Karpas-422 (cell line): Measurements from ENCODE around the gene PRR3. TPM values are rescaled to one million over a fixed set of nuclear protein-coding genes. Genes with fewer than 3 reads are reported as not detected.

Experiments used
- DNase-seq: peaks from one replicate; pipeline ENCODE4 v3.0.0-alpha.2; 2015
- H2AFZ ChIP-seq: fragments of 200-600 bp; sonication (generic); 2 replicates; pipeline ENCODE4 v1.6.1; 2014; ENCODE audit warnings: antibody characterized with exemption, low read length, mixed read lengths
- H3K27ac ChIP-seq: fragments of 200-600 bp; sonication (generic); 2 replicates; pipeline ENCODE4 v1.5.1; 2014; ENCODE audit warnings: mild to moderate bottlenecking, low read length, moderate library complexity
- H3K27me3 ChIP-seq: fragments of 200-600 bp; sonication (generic); 2 replicates; pipeline ENCODE4 v1.6.1; 2014; ENCODE audit warnings: low read length, mixed read lengths
- H3K36me3 ChIP-seq: fragments of 200-600 bp; sonication (generic); 2 replicates; pipeline ENCODE4 v1.6.1; 2014; ENCODE audit warnings: low read length, mixed read lengths; ENCODE audit not compliant: insufficient read depth
- H3K4me1 ChIP-seq: fragments of 200-600 bp; sonication (generic); 2 replicates; pipeline ENCODE4 v1.6.1; 2014; ENCODE audit warnings: mild to moderate bottlenecking, low read length, mixed read lengths
- H3K4me2 ChIP-seq: fragments of 200-600 bp; sonication (generic); 2 replicates; pipeline ENCODE4 v1.6.1; 2014; ENCODE audit warnings: low read length, low read depth, mild to moderate bottlenecking; ENCODE audit not compliant: poor library complexity, severe bottlenecking
- H3K4me3 ChIP-seq: fragments of 200-600 bp; sonication (generic); 2 replicates; pipeline ENCODE4 v1.5.1; 2014; ENCODE audit warnings: mild to moderate bottlenecking, antibody characterized with exemption, low read length, mixed read lengths
- H3K79me2 ChIP-seq: fragments of 200-600 bp; sonication (generic); 2 replicates; pipeline ENCODE4 v1.6.1; 2014; ENCODE audit warnings: mild to moderate bottlenecking, low read length, mixed read lengths
- H3K9ac ChIP-seq: fragments of 200-600 bp; sonication (generic); 2 replicates; pipeline ENCODE4 v1.6.0; 2014; ENCODE audit warnings: low read length
- H3K9me2 ChIP-seq: fragments of 200-600 bp; sonication (generic), shearing (Covaris generic); replicated peaks from 2 replicates; pipeline ENCODE4 v1.6.0; 2014; ENCODE audit warnings: mild to moderate bottlenecking, low read length, moderate library complexity; ENCODE audit not compliant: insufficient read depth
- H3K9me3 ChIP-seq: fragments of 300-700, 200-600 bp; sonication (generic); 2 replicates; pipeline ENCODE4 v1.6.1; 2014; ENCODE audit warnings: low read length, mixed read lengths
- H4K20me1 ChIP-seq: fragments of 200-600 bp; sonication (generic); 2 replicates; pipeline ENCODE4 v1.6.1; 2014; ENCODE audit warnings: mild to moderate bottlenecking, antibody characterized with exemption, low read length, low read depth; ENCODE audit not compliant: insufficient read depth
- total RNA-seq: library from RNA; depleted of rRNA; stranded (reverse); fragments of >200 nt; shearing (Covaris generic); gene quantifications from 2 replicates; pipeline ENCODE4 v1.2.3, GENCODE V29; 2014; ENCODE audit warnings: low replicate concordance

PRR3 gene
- total RNA-seq, 1 experiment from 2014 or later = 30.6 TPM

- Histone ChIP-seq H3K36me3 (peaks cover 18% of the 10 kb centered on the region), H3K4me1 (peaks cover 19% of the 10 kb centered on the region), H4K20me1 (peaks cover 8% of the 10 kb centered on the region; the same call in 1 of the 2 replicates), H3K4me2 (peak overlapping the region; percentile 90), H3K9me3 (no peaks in the 10 kb centered on the region), H3K27ac (peak overlapping the region; percentile 86), H2AFZ (no peak overlapping the region), H3K4me3 (peak overlapping the region; percentile 90), H3K27me3 (no peaks in the 10 kb centered on the region), H3K79me2 (peaks cover 50% of the 10 kb centered on the region), H3K9ac (peak overlapping the region; percentile 95), H3K9me2 (no peaks in the 10 kb centered on the region)
- DNase-seq = peak; percentile 80
Measured at GRCh38 chr6:30557683-30557981, 537 bp downstream of the PRR3 start.

DNA sequence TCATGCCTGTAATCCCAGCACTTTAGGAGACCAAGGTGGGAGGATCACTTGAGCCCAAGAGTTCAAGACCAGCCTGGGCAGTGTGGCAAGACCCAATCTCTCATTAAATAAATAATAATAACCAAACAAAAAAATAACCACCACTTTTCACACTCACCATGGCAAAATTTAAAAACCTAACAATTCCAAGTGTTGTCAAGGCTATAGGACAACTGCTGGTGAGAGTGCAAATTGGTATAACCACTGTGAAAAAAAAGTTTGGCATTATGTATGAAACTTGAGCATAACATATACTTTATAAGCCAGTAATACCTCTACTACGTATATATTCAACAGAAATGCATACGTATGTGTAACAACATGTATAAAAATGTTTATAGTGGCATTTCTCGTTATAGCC, 3.8 kb downstream of the PRR3 start:
- Histone ChIP-seq H3K36me3 (peaks cover 11% of the 10 kb centered on the region; the same call in 1 of the 2 replicates), H3K4me1 (peaks cover 11% of the 10 kb centered on the region), H3K27ac (no peak overlapping the region), H3K9me3 (no peaks in the 10 kb centered on the region), H3K27me3 (no peaks in the 10 kb centered on the region), H2AFZ (no peak overlapping the region), H3K9me2 (no peaks in the 10 kb centered on the region), H3K9ac (no peak overlapping the region), H4K20me1 (peaks cover 8% of the 10 kb centered on the region; the same call in 1 of the 2 replicates), H3K79me2 (peaks cover 25% of the 10 kb centered on the region), H3K4me3 (no peak overlapping the region), H3K4me2 (no peak overlapping the region)
- DNase-seq = no peak

DNA sequence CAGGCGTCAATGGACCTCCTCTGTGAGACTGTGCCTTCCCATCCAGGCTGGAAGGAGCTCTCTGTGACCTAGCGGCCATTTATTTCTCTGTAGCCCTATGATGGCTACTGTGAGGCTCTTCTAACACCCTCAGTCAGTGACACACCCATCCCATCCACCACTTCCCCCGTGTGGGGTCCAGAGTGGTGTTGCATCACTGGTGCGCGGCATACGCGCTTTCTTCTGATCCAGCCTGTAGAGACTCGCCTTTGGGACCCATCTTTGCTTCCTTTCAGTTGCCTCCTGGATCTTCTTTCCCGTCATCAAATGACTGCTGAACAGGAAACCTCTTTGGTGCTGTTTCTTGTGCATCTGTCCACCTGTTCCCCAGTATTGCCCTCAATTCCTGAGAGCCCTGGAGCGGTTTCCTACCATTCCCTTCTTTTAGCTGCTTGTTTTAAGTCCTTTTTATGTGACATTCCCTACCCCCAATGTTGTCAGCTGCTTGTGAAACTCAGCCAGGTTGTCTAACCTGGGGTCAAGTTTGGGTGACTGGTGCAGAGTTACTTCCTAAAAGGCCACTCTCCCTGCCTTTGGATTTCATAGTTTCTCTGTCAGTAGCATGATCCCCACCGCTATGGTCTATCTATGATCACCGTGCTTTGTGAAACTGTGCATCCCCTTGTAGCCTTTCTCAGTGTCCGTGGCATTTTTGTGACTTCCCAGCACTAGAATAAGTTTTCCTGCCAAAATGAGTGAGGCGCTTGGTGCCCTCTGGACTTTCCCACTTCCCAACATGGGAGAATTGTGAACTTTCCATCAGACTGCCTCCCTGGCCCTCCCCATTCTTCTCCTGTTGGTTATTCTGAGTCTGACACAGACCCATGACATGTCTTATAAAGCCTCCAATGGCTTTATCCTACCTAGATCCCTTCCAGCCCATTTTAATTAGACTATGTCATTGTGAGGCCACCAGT, 5.7 kb downstream of the PRR3 start:
- DNase-seq = no peak
- Histone ChIP-seq H2AFZ (no peak overlapping the region), H3K4me1 (peaks cover 11% of the 10 kb centered on the region), H4K20me1 (peaks cover 8% of the 10 kb centered on the region; the same call in 1 of the 2 replicates), H3K4me3 (no peak overlapping the region), H3K4me2 (no peak overlapping the region), H3K9me2 (no peaks in the 10 kb centered on the region), H3K27me3 (no peaks in the 10 kb centered on the region), H3K9me3 (no peaks in the 10 kb centered on the region), H3K36me3 (peaks cover 11% of the 10 kb centered on the region; the same call in 1 of the 2 replicates), H3K79me2 (peaks cover 18% of the 10 kb centered on the region), H3K27ac (no peak overlapping the region), H3K9ac (no peak overlapping the region)

- Histone ChIP-seq H3K4me1 (no peaks in the 10 kb centered on the region), H3K9ac (no peak overlapping the region), H3K27ac (no peak overlapping the region), H3K79me2 (peaks cover 6% of the 10 kb centered on the region; the same call in 1 of the 2 replicates), H4K20me1 (no peaks in the 10 kb centered on the region), H3K9me2 (no peaks in the 10 kb centered on the region), H3K4me3 (no peak overlapping the region), H3K4me2 (no peak overlapping the region), H3K36me3 (peaks cover 4% of the 10 kb centered on the region; the same call in 1 of the 2 replicates), H3K9me3 (no peaks in the 10 kb centered on the region), H2AFZ (no peak overlapping the region), H3K27me3 (no peaks in the 10 kb centered on the region)
- DNase-seq = no peak
Measured at GRCh38 chr6:30564114-30564513, 7.0 kb downstream of the PRR3 start.

DNA sequence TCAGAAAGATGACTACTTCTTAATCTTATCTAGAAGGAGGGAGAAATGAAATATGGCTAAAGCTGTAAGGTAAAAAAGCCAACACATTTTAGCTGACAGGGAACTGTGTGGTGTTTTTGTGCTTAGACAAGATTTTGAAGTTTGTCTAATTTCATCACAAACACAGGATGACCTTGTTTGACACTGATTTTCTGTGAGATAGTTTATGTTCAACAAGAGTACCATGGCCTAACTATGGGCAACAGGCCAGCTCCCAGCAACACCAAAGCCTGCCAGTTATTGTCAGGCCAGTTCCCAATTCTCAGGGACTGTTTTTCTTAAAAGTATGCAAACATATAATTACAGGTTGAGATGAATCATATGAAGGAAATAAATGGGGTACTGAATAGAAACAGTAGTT, 8.7 kb downstream of the PRR3 start:
- peaks cover 11% of the 10 kb centered on the region for H3K4me1 ChIP-seq
- H2AFZ ChIP-seq = no peak overlapping the region
- H3K9me3 ChIP-seq = no peaks in the 10 kb centered on the region
- H3K27ac ChIP-seq = no peak overlapping the region
- no peaks in the 10 kb centered on the region for H4K20me1 ChIP-seq
- H3K9ac ChIP-seq = no peak overlapping the region
- H3K27me3 ChIP-seq = no peaks in the 10 kb centered on the region
- no peak overlapping the region for H3K4me2 ChIP-seq
- no peaks in the 10 kb centered on the region for H3K9me2 ChIP-seq
- no peak for DNase-seq
- H3K79me2 ChIP-seq = no peaks in the 10 kb centered on the region
- H3K36me3 ChIP-seq = 0 out of 2 replicates have a peak, but pooled peaks cover 4% of the 10 kb centered on the region
- H3K4me3 ChIP-seq = no peak overlapping the region

DNA sequence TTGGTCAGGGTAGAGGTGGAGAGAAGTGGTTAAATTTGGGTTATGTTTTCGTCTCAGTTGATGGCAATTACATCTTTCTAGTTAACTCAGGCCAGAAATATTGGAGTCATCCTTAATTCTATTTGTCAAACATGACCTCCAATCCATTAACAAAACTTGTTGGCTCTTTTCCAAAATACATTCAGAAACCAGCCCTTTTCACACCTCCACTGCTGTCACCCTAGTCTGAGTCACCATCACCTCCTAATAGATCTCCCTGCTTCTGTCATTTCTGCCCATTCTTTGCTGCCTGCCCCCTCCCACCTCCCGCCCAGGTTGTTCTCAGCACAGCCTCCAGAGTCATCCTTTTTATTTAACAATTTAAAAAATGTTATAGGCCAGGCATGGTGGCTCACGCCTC, 11.2 kb downstream of the PRR3 start:
- Histone ChIP-seq H3K27me3 (no peaks in the 10 kb centered on the region), H3K9ac (no peak overlapping the region), H2AFZ (no peak overlapping the region), H3K4me3 (no peak overlapping the region), H3K36me3 (no peaks in the 10 kb centered on the region), H3K27ac (no peak overlapping the region), H4K20me1 (peaks cover 16% of the 10 kb centered on the region), H3K79me2 (peaks cover 19% of the 10 kb centered on the region), H3K4me1 (peaks cover 26% of the 10 kb centered on the region), H3K9me3 (no peaks in the 10 kb centered on the region), H3K9me2 (no peaks in the 10 kb centered on the region), H3K4me2 (no peak overlapping the region)
- DNase-seq = no peak

DNA sequence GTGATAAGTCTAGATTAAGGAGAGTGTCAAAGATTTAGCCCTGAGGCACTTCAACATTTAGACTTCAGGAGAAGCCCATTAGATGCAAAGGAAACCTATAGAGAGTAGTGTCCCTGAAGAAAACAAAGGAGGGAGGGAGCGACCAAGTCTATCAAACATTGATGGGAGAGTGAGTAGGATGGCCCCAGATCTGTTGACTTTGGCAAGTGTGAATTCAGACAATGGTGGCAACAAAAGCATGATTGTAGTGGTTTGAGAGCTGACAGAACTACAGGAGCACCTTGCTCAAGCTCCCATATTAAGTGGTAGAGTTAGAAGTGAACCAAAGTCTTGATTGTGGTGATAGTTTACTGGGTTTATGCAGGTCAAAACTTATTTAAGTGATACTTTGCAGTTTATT, 13.2 kb downstream of the PRR3 start:
- DNase-seq = no peak
- H3K79me2 ChIP-seq = peaks cover 39% of the 10 kb centered on the region
- no peaks in the 10 kb centered on the region for H3K9me2 ChIP-seq
- H3K4me1 ChIP-seq = peaks cover 37% of the 10 kb centered on the region
- no peak overlapping the region for H3K27ac ChIP-seq
- peaks cover 34% of the 10 kb centered on the region for H4K20me1 ChIP-seq
- peaks cover 5% of the 10 kb centered on the region; the same call in 1 of the 2 replicates for H3K36me3 ChIP-seq
- peak overlapping the region; percentile 79 for H3K9ac ChIP-seq
- no peaks in the 10 kb centered on the region for H3K27me3 ChIP-seq
- no peaks in the 10 kb centered on the region for H3K9me3 ChIP-seq
- H3K4me2 ChIP-seq = peak overlapping the region; percentile 83
- H2AFZ ChIP-seq = peak overlapping the region; percentile 52; the same call in 1 of the 2 replicates
- H3K4me3 ChIP-seq = peak overlapping the region; percentile 84

- Histone ChIP-seq H3K4me3 (peak overlapping the region; percentile 84), H3K4me1 (peaks cover 37% of the 10 kb centered on the region)
Measured at GRCh38 chr6:30570740-30571074, 13.6 kb downstream of the PRR3 start.

More at GRCh38 chr6:30570740-30571074, 13.6 kb downstream of the PRR3 start:
- H3K27me3 ChIP-seq = no peaks in the 10 kb centered on the region
- peak overlapping the region; percentile 52 for H2AFZ ChIP-seq
- peaks cover 5% of the 10 kb centered on the region; the same call in 1 of the 2 replicates for H3K36me3 ChIP-seq
- H4K20me1 ChIP-seq = peaks cover 38% of the 10 kb centered on the region
- peak overlapping the region; percentile 79 for H3K9ac ChIP-seq
- no peak overlapping the region for H3K27ac ChIP-seq
- H3K4me2 ChIP-seq = peak overlapping the region; percentile 83
- peaks cover 44% of the 10 kb centered on the region for H3K79me2 ChIP-seq
- no peak for DNase-seq
- H3K9me3 ChIP-seq = no peaks in the 10 kb centered on the region
- H3K9me2 ChIP-seq = no peaks in the 10 kb centered on the region
